NCI-H226 (cell line): ENCODE results near the gene AK2.

Experiments
- DNase-seq: peaks from one replicate; pipeline ENCODE4 v3.0.0-alpha.2; 2015

AK2 gene

DNA sequence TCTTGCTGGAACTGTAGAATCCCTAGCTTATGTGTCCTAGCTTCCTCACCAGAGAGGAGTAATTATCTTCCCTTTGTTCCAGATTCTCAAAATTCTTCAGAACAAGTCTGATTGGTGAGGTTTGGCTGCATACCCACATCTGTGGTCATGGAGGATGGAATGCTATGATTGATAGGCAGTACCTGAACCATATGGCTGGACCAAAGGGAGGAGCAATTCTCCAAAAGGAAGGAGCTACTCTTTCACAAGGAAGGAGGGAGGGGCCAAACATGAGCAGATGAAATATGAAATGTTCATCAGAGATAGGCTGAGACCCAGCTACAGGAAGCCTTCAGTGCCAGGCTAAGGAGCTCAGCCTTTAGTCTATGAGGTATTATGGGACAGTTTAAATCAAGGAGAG is 67.1 kb downstream of the AK2 start:
- DNase-seq = peak; percentile 93

DNA sequence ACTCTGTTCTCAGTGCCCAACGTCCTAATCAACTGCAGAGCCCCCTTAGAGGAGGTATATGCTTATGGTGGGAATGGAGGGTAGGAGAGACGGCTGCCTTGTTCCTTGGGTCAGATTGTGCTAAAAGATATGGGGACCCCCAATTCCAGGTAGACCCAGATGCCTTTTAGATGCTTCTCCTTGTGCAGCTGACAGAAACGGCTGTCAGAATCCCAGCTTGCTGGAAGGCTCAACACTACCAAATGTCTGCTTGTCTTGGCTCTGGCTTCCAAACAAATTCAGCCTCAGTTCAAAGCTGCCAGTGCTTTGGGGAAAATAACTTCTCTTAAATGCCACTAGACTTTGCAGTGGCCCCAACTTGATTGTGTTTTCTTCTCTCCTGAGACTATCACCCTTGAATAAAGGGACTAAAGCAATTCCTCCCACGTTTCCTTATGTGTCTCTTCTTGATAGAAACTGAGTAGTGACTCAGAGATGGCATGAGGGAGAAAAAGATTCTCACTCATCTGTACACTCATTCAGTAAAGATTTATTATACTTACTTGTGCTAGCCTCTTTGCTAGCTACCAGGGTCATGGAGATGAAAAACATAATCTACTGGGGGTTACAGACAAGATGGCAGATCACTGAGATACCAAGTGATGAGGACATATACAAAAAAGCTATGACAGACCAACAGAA is 68.7 kb downstream of the AK2 start:
- peak; percentile 49 for DNase-seq

DNA sequence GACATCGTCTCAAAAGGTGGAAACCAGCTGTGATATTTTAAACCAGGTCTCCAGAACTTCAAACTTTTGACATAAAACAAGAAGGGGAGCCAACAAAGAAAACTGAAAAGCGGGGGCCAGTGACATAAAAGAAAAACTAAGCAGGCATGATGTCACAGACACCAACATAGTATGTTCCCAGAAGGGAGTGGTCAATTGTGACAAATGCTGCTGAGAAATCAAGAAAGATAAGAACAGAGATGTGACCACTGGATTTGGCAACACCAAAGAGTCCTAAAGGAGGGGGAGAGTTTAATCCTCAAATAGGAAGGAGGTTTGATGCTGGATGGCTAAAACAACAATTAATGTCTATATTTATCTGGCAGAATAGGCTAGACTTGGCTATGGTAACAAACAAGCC is 69.8 kb downstream of the AK2 start:
- DNase-seq = no peak

DNA sequence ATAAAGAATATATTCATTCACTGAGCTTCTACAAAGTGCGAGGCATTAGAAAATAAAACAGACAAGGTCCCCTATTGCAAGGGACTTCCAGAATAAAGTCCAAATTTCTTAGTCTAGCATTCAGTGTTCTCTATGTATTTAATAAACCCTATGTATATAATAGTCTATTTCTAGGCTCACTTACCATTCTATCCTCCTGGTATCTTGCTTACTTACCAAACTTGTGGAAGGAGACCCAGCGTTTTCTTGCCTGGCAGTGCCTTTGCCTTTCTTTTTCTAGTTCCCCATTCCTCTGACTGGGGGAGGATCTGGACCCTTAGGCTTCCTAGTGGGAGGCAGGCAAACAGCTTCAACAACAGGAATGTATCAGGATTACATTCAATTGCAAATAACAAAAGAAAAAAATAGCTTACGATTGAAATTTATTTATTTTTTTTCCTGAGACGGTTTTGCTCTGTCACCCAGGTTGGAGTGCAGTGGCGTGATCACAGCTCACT is 71.4 kb downstream of the AK2 start:
- DNase-seq = no peak

DNA sequence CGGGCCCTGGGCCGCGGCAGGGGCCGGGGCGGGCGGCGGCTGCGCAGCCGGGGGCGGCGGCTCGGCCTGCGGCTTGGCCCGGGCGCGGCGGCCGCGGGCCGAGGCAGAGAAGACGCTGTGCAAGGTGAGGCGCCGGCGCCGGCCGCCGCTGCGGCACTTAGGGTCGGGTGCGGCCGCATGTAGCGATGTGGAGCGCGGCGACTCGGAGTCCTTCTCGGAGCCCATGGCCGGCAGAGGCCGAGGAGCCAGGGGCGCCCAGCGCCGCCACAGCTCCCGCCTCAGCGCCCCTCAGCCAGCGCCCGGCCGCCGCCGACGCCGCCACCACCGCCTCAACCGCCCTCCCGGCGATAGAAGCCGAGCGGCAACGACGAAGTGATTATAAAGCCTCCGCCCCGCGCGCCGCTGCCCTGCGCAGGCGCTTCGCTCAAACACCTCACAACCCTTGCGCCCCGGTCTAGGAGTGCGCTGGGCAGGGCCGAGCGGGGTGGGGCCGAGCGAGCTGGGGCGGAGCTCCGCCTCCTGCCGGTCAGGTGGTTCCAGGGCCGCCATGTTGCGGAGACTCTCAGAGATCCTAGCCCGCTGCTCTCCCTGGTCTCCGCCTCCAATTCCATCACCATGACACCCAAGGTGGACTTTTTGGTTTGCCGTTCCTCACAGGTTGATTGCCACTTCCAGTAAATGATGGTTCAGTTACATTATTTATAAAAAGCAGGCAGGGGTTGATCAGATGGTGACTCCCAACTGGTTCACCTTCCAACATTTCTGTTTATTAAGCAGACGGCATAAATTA is 72.0 kb downstream of the AK2 start, which contains the start of gene RNF19B:
TSS of gene RNF19B (minus strand) at position 349 of the 790 bp plus-strand sequence. CDS start at position 225, 124 bp downstream.
- peak; percentile 94 for DNase-seq

DNA sequence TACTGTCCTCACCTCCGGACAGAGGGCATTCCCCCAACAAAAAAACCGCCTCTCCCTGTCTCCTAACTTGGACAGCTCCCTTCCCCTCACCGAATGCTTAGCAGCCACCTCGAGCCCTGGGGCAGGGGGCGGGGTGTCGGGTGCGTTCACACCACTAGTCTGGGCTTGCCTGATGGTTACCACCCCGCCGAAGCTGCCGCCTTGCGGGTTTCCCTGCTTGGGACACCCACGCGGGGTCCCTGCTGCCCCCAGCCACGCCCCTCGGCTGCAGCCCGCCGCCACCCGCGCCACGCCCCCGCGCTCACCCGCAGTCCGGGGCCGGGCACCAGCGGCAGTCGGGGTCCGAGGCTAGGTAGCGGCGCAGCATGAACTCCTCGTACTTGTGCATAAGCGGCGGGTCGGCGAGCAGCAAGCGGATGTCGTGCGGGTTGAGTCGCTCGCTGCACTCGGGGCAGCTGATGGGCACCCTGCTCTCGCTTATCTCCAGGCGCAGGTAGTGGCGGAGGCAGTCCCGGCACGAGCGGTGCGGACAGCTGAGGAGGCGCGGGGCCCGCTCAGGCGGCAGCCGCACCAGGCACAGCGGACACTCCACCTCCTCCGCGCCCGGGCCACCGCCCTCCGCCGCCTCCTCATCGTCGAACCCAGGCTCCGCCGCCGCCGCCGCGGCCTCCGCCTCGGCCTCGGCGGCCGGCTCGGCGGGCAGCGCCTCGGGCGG is 72.8 kb downstream of the AK2 start:
- DNase-seq = peak; percentile 63

DNA sequence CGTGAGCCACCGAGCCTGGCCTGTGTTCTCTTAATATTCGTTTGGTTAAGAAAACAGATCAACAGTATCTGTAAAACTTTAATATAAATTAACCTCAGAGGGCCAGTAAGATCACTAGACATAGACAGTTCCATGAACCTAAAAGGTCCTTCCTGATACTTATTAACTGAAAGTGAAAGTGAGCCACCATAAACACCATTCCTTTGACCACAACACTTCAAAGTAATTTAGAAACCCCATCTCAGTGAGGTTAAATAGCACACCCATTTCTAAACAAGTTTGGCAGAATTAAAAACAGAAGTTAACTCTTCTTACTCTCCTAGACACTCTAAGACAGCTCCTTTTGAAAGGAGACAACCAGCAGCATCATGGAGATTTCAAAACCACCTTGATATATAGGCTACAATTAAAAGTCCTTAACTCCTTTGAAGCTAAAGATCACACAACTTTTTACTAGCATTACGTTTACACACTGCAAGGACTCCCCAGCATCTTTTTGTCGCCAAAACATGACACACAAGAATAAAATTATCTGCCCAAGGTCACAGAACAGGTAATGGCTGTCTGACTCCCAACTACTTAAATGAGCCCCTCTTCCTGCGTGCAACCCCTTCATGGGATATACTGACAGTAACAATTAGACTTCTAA is 74.3 kb downstream of the AK2 start:
- DNase-seq = no peak

DNA sequence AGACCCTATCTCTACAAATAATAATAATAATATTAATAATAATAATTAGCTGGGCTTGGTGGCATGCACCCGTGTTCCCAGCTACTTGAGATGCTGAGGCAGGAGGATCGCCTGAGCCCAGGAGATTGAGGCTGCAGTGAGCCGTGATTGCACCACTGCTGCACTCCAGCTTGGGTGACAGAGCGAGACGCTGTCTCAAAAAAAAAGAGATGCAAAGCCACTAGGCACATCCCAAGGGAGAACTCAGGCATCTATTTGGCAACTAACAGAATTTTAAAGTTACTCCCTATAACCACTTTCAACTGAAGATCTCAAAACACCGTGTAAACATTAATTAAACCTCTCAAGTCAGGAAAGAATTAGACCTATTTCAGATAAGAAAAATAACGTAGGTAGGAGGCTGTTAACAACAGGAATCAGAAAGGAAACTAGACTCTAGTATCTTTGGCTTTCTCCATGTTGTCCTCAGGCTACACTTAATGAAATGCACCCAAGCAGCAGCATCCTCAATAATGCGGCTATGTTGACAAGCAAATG is 75.8 kb downstream of the AK2 start:
- no peak for DNase-seq

DNA sequence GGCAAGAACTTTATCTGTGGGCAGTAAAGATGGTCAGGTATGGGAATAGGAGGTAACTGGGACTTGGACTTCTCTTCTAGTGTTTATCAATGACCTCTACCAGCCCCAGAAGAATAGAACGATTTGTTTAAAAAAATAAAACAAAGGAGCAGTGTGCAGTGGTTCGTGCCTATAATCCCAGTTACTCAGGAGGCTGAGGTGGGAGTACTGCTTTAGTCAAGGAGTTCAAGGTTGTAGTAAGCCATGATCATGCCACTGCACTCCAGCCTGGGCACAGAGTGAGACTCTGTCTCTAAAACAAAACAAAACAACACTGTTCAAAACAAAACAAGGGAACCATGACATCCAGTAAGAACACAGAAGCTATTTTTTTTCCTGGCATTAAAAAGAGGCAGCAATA is 76.3 kb downstream of the AK2 start:
- DNase-seq = no peak

DNA sequence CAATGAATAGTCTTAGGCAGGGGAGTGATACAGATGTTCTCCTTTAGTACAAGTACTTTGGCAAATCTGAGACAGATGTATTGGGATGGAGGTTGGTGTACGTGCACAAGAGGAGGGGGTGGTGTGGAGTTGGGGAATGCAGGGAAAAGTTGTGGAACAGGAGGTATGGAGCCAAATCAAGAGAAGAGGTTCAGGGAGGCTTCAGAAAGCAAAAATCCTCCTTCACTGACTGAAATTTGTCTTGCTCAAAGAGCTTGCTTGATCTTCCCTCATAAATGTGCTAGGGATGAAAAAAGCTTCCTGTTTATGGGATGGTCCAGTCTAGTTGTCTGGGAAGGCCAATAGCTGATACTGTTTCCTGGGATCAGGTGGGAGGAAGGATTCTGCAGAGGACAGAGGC is 77.9 kb downstream of the AK2 start:
- DNase-seq = no peak
